ENCODE results near the gene PCYT1B.
"Not testable (repeated sequence)": the region's sequence is repeated elsewhere in the genome, so short reads cannot be mapped to it uniquely, and the experiment has no call there.

The PCYT1B gene

GRCh38 chrX:24610516-24610915 lies 36.6 kb downstream of the PCYT1B start:
- TF ChIP-seq ZNF23 (tag by site-specific recombination; IDR thresholded peaks at IDR 0.05; ENCODE audit: borderline replicate concordance) (no peak), FEZF1 (tag by site-specific recombination; IDR thresholded peaks at IDR 0.05) (no peak)
- ChIA-PET CTCF (interaction anchor here (0.8 to 1.5 kb wide), 2 partner anchors 11 to 111 kb away, joined by 3 to 4 read pairs; no protein-coding TSS in a partner anchor), POLR2A (no interaction called here)
- Histone ChIP-seq H3K9me3 (ENCODE audit: control insufficient read depth, insufficient read depth, low read depth, low read length) (no peaks in the 10 kb centered on the region), H3K36me3 (ENCODE audit: control insufficient read depth in 2 of 2, insufficient read depth in 1 of 2, low read length in 2 of 2) (no peaks in the 10 kb centered on the region), H3K4me1 (ENCODE audit: control insufficient read depth, insufficient read depth, low read length) (no peaks in the 10 kb centered on the region), H3K4me3 (ENCODE audit: low read depth, low read length) (no peak overlapping the region), H3K27ac (ENCODE audit: extremely low read depth, low read depth, low read length) (no peak overlapping the region)

GRCh38 chrX:24607616-24608015 lies 39.5 kb downstream of the PCYT1B start:
- CTCF ChIA-PET, result no interaction called here
- Histone ChIP-seq H3K4me1 (ENCODE audit: control insufficient read depth, insufficient read depth, low read length) (no peaks in the 10 kb centered on the region), H3K27ac (ENCODE audit: extremely low read depth, low read depth, low read length) (no peak overlapping the region), H3K4me3 (ENCODE audit: low read depth, low read length) (no peak overlapping the region), H3K9me3 (ENCODE audit: control insufficient read depth, insufficient read depth, low read depth, low read length) (no peaks in the 10 kb centered on the region), H3K36me3 (ENCODE audit: control insufficient read depth in 2 of 2, insufficient read depth in 1 of 2, low read length in 2 of 2) (no peaks in the 10 kb centered on the region)
- POLR2A ChIA-PET, result no interaction called here
- TF ChIP-seq OVOL3 (tag by site-specific recombination; IDR thresholded peaks at IDR 0.05) (no peak), ZNF670 (tag by site-specific recombination; IDR thresholded peaks at IDR 0.05; ENCODE audit: low read depth) (no peak), ZNF645 (tag by site-specific recombination; IDR thresholded peaks at IDR 0.05) (no peak), ZNF621 (tag by site-specific recombination; IDR thresholded peaks at IDR 0.05) (no peak)

GRCh38 chrX:24605941-24606340 lies 41.2 kb downstream of the PCYT1B start:
- CTCF ChIA-PET, result interaction anchor here (1.2 kb wide), 1 partner anchor 246 kb away, joined by 3 read pairs; no protein-coding TSS in a partner anchor
- H3K36me3 ChIP-seq (ENCODE audit: control insufficient read depth in 2 of 2, insufficient read depth in 1 of 2, low read length in 2 of 2); H3K27ac ChIP-seq (ENCODE audit: extremely low read depth, low read depth, low read length); POLR2A ChIA-PET; H3K4me3 ChIP-seq (ENCODE audit: low read depth, low read length); H3K4me1 ChIP-seq (ENCODE audit: control insufficient read depth, insufficient read depth, low read length); H3K9me3 ChIP-seq (ENCODE audit: control insufficient read depth, insufficient read depth, low read depth, low read length): not testable (repeated sequence)

GRCh38 chrX:24603191-24603590 lies 44.0 kb downstream of the PCYT1B start:
- ChIA-PET POLR2A (no interaction called here), CTCF (no interaction called here)
- Histone ChIP-seq H3K4me3 (ENCODE audit: low read depth, low read length) (no peak overlapping the region), H3K36me3 (ENCODE audit: control insufficient read depth in 2 of 2, insufficient read depth in 1 of 2, low read length in 2 of 2) (no peaks in the 10 kb centered on the region; a peak in 1 of 3 replicates), H3K4me1 (ENCODE audit: control insufficient read depth, insufficient read depth, low read length) (no peaks in the 10 kb centered on the region), H3K27ac (ENCODE audit: extremely low read depth, low read depth, low read length) (no peak overlapping the region), H3K9me3 (ENCODE audit: control insufficient read depth, insufficient read depth, low read depth, low read length) (no peaks in the 10 kb centered on the region)
- TF ChIP-seq ZNF555 (tag by site-specific recombination; conservative IDR thresholded peaks at IDR 0.05), result no peak

GRCh38 chrX:24601858-24602257 lies 45.3 kb downstream of the PCYT1B start:
- H3K36me3 ChIP-seq (ENCODE audit: control insufficient read depth in 2 of 2, insufficient read depth in 1 of 2, low read length in 2 of 2), result no peaks in the 10 kb centered on the region; a peak in 1 of 3 replicates

More at GRCh38 chrX:24601858-24602257, 45.3 kb downstream of the PCYT1B start:
- no peaks in the 10 kb centered on the region for H3K4me1 ChIP-seq (ENCODE audit: control insufficient read depth, insufficient read depth, low read length)
- TF ChIP-seq ZNF398 (tag by site-specific recombination; IDR thresholded peaks at IDR 0.05) (no peak), ZNF510 (tag by site-specific recombination; IDR thresholded peaks at IDR 0.05; ENCODE audit: insufficient replicate concordance) (peak; percentile 98)
- no peak overlapping the region for H3K27ac ChIP-seq (ENCODE audit: extremely low read depth, low read depth, low read length)
- H3K9me3 ChIP-seq (ENCODE audit: control insufficient read depth, insufficient read depth, low read depth, low read length), result no peaks in the 10 kb centered on the region
- CTCF ChIA-PET, result interaction anchor here (0.6 to 0.7 kb wide), 3 partner anchors 21 to 472 kb away, joined by 3 to 4 read pairs (median 4); no protein-coding TSS in a partner anchor
- H3K4me3 ChIP-seq (ENCODE audit: low read depth, low read length), result no peak overlapping the region
- POLR2A ChIA-PET, result no interaction called here
